Epidermal melanocyte (primary cell): ENCODE measurements around the gene YIPF7.

Experiments
- DNase-seq: peaks from one replicate; pipeline ENCODE4 v3.0.0; 2011; ENCODE audit warnings: low spot score; ENCODE audit not compliant: insufficient read length

The YIPF7 gene

DNA sequence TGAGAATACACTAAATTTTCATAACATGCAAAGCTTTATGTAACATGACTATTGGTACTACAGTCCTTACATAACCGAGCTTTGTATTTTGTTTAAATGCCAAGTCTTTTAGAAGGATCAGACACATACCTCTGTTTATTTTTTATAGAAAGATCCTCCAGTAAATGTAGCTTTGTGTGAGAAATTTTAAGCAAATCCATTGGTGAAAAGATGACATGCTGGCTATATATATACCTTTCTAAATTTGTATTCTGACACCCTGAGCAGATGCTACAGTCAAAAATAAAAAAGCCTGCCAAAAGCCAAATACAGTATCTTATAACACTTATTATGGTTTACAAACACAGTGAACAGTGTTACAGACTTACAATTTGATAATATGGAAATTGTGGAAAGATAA is at the start of gene YIPF7:
TSS of gene YIPF7 (minus strand) at position 201 of the 400 bp plus-strand sequence. CDS start 1,525 bp downstream, outside the sequence.
- no peak for DNase-seq

DNA sequence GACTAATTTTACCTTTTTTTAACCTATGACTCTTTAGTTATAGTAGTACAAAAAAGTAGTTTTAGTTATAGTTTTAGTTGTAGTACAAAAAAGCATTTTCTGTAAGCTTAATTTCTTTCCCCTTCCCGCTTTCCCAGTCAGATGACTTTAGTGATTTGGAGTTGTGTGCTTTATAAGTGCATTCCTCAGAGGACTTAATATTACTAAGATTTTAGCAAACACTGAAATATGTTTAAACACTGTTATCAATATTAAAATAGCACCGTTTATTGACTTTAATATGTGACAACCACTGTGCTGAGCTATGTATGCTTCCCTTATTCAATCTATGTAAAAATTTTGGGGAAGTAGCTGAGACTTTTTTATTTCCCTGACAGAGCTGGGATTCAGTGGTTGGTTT is 49.6 kb upstream of the YIPF7 start:
- no peak for DNase-seq

DNA sequence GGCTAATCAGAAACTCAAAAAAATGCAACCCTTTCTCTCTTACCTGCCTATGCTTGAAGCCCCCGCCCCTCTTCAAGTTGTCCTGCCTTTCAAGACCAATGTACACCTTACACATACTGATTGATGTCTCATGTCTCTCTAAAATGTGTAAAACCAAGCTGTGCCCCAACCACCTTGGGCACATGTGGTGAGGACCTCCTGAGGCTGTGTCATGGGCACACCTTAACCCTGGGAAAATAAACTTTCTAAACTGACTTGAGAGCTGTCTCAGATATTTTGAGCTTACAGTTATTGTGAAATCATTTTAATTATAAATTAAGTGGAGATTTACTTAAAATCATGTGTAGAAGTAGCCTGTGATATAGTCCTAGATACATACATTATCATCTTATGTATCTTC is 49.0 kb upstream of the YIPF7 start:
- no peak for DNase-seq

DNA sequence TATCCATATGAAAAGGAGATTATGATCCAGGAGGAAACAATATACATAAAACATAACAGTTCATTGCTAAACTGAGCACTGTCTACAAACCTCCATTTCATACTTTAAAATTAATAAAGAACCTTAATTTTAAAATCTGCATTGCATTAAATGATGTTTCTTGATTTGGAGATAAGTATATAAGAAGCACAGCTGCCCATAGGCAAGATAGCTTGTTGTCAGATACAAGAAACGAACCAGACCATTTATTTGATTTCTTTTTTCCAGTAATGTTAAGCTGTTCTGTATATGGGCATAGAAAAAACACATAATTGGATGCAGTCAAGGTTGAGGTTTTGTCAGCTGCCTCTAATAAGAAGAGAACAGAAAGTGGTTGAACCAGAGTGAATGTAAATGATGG is 33.2 kb upstream of the YIPF7 start:
- no peak for DNase-seq

DNA sequence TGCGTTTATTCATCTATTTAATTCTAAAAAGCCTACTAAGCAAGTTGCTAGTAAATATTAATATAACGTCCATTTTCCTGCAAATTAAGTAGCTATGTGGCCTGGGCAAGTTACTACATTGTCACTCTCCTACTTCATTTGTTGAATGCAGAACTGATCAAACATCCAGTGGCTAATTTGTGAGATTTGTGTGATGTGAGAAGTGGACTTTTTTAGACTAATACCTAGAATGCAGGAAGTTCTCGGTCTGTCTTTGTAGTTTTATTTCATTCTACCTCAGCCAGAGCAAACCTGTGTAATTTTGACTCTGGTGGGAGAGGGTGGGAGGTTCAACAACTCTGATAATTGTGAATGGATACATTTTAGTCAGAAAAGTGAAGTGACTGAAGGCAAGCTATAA is 27.6 kb upstream of the YIPF7 start:
- DNase-seq: no peak

DNA sequence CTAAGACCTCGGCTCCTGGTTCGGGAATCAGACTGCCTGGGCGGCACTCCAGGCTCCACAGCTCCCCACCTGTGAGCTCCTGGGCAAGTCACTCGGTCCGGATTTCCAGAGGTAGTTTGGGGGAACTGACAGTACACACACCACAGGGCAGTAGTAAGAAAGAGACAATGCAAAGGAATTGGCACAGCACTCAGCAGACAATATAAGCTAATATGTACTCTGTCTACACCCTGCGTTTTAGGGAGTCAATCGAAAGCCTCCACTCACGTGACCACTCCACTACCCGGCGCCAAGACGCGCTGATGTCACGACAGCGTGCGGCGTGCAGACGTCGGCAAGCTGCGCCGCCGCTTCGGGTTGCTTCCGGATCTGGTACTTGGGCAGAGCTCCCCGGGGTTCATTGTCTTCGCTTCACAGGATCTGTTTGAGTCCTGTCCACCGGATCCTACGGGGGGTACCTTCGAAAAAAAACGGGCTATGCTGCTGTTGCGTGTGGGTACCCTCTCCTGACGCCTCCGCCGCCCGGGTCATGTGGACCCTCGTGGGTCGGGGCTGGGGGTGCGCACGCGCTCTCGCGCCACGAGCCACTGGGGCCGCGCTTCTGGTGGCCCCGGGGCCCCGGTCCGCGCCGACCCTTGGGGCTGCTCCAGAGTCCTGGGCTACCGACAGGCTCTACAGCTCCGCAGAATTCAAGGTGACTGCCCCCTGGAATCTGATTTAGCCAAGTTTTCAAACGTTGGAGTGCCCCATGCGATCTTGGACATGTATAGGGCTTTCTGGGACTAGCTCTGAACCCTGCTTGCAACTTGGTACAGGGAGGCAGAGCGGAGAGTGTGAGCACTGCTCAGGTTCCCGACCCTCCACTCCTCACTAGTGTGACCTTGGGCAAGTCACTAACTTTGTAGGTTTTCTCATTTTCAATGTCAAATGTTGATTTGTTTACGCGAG is 26.9 kb upstream of the YIPF7 start, which contains the start of gene GUF1:
TSS of gene GUF1 (plus strand) at position 327 of the 948 bp plus-strand sequence. CDS start at position 530, 203 bp downstream.
- DNase-seq: peak; percentile 52

DNA sequence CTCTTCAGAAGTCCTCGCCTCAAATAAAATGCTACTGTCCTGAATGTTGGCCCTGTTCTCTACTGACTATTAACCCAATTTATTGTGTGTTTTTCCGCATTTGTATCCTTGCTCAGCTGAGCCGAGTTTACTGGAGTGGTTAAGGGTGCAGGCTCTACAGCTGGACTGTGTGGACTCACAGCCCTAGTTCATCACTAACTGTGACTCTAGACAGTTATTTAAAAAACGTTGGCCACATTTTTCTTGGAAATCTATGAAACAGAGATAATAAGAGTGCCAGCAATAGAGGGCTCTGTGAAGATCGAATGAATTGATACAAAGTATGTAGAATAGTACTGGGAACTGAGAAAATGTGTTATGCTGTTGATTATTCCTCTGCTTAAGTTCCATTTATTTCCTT is 23.9 kb upstream of the YIPF7 start:
- no peak for DNase-seq

DNA sequence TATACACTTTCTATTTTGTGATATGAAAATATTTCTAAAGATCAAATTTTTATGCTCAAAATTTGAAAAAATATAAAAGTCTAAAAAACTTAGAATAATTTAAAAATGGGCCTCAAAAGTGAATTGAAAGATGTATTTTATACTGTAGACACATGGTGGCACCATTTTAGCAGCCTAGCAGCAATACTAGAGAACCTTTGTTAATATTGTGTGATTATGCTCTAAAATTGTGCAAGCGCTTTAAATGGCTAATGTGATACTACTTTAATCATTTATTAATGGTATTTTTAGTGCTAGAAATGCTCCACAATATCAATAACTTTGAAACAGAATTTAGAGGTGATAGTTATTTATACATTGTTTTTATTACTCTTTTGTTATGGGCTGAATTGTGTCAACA is 23.0 kb upstream of the YIPF7 start:
- DNase-seq: no peak

DNA sequence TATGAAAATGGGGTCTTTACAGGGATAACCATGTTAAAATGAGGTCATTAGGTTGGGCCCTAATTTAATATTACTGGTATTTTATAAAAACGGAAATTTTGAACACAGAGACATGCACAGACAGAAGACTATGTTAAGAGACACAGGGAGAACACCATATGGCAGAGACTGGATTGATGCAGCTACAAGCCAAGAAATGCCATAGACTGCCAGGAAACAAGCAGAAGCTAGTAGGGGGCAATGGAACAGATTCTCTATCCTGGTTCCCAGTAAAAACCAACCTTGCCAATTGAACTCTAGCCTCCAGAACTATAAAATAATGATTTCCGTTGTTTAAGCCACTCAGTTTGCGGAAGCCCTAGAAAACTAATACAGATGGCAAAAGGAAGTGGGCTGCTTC is 20.2 kb upstream of the YIPF7 start:
- DNase-seq: no peak

DNA sequence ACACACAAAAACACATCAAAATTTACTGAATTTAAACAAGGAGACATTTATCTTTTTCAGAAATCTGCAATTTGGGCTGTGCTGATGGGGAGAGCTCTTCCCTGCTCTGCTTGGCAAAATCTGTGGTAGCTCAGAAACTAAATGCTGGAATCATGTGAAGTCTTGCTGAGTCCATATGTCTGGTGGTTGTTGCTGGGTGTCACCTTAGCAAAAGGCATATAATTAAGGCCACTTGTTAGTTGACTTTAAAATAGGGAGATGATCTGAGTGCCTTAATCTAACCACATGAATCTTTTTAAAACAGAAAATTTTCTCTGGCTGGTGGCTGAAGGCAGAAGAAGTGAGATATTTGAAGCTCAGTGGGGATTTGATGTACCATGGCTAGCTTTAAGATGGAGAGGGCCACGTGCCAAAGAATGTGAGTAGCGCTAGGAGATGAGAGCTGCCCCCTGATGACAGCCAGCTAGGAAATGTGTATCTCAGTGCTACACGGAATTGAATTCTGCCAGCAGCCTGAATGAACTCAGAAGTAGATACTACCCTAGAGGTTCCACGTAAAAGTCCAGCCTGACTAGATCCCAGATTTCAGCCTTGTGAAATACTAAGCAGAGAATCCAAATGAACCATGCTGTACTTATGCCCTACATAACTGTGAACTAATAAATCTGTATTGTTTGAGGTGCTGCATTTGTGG is 19.2 kb upstream of the YIPF7 start:
- DNase-seq: no peak

DNA sequence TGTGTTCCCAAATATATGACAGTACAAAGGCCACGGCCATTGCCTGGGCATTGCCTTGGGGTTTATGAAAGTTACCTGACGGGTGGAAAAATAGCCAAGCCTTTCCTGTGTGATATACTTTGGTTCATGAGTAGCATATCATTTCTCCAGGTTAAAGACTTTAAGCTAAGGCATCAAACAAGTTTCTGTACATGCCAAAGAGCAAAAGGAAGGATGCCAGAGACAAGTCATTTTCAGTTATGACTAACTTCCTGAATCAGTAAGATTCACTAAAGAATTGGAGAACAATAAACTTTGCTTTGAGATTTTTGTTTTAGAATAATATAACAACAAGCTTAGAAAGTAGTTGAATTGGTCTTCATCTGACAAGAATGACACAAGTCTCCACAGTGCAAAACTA is 17.1 kb upstream of the YIPF7 start:
- no peak for DNase-seq

DNA sequence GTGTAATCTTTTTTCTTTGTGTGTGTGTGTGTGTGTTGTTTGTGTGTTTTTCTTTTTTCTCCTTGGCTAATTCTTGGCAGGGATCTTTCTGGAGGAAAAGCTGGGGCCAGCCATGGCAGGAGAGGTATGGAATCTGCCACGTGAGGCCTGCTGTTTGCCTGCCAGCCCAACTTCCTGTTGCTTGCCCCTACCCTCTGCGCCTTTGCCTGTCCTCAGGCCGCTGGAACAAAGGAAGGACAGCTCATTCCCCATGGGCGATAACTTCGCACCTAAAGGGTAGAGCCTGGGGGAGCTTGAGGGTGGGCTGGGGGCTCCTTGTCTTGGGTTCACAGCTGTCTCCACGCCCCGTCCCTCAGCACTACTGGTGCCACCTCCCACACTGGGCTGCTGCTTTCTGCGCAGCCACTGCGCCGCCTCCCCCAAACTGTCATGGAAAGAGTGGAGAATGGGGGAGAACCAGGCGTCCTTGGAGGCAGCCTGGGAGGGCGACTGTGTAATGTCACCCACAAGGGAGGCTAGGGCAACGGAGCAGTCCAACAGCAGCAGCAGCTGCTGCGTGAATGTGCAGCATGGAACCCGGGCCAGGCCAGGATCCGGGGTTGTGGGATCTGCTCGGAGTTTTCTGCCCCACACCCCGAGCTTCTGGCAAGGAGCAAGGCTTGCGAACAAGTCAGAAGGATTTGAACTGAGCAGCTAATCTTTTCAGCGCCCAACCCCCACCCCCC is 12.3 kb upstream of the YIPF7 start:
- no peak for DNase-seq

DNA sequence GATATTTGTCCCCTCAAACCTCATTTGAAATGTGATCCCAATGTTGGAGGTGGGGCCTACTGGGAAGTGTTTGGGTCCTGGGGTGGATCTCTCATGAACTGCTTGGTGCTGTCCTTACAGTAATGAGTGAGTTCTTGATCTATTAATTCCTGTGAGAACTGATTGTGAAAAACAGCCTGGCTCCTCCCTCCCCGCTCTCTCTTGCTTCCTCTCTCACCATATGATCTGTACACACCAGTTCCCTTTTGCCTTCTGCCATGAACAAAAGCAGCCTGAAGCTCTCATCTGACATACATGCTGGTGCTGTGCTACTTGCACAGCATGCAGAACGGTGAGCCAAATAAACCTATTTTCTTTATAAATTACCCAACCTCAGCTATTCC is 11.2 kb upstream of the YIPF7 start:
- DNase-seq: no peak

DNA sequence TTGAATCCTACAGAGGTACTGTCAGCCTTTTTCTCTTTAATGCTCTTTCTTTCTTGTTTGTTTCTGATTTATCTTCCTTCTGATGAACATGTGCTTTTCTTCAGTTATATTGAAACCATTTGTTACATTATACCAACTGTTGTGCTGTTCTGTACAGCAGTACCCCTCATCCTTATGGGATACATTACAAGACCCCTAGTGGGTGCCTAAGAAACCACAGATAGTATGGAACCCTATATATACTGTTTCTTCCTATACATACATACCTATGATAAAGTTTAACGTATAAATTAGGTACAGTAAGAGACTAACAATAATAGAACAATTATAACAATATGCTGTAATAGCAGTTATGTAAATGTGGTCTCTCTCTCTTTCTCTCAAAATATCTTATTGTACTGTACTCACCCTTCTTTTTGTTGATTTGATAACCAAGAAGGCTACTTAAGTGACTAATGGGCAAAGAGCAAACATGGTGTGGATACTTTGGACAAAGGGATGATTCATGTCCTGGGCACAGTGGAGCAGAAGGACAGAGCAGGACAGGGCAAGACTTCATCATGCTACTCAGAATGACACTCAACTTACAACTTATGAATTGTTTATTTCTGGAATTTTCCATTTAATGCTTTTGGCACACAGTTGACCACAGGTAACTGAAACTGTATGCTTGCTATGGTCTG is 10.7 kb upstream of the YIPF7 start:
- no peak for DNase-seq

DNA sequence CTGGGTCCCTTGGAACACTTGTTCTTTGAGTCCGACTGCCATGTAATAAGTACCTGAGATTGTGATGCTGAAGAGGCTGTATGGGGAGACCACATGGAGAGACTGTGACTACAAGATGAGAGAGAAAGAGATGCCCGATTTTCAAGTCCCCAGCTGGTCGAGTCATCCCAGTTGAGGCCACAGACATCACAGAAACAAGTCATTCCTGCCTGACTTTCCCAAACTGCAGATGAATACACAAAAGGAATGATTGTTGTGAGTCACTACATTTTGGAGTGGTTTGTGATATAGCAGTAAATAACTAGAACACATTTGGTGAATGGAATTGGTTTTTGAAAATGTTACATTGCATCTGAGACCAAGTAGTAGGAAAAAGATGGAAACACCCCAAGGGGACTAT is 9.0 kb upstream of the YIPF7 start:
- DNase-seq: no peak

DNA sequence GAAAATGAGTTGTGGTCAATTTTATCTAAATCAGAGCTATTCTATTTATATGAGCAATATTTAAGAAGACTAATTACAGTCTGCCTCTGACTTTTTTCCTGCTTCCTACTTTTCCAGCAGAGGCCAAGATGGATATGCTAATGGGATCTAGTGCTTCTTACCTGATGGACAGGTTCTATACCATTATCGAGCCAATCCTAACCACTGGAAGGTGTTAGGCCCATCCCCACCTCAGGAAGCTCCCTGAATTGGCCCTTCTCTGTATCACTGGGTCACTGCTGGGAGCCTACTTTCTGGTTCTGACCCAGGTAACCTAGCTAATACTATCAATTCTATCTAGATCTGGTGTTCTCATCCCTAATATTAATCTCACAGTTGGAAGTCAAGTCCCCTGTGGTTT is 577 bp upstream of the YIPF7 start:
- no peak for DNase-seq

DNA sequence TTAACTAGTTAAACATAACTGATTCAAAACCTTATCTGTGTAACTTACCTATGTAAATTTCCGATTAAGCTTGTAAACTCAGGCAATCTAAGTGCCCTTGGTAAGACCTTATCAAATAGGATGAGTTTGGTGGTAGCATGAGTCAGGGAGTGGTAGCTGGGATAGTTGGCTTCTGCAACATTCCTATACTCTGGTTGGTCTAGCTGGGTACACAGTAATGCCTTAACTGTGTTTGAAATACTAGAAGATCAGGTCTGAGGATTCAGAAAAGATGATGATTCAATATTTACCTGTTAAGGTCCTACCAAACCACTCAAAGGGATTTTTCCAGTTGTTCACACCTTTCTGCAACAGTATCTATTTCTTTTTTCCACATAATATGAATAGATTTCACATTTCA is 5.3 kb downstream of the YIPF7 start:
- DNase-seq: no peak

DNA sequence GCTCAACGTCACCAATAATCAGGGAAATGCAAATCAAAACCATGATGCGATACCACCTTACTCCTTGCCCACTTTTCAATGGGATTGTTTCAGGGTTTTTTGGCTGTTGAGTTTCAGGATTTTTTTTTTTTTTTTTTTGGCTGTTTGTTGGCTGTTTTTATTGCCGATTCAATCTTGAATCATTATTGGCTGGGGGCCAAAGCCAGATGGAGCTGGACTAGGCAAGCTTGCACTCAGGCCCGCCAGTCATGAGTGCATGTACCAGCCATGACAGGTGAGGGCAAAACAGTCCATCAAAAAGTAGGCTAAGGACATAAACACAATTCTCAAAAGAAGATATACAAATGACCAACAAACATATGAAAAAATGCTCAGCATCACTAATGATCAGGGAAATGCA is 13.3 kb downstream of the YIPF7 start:
- DNase-seq: no peak

DNA sequence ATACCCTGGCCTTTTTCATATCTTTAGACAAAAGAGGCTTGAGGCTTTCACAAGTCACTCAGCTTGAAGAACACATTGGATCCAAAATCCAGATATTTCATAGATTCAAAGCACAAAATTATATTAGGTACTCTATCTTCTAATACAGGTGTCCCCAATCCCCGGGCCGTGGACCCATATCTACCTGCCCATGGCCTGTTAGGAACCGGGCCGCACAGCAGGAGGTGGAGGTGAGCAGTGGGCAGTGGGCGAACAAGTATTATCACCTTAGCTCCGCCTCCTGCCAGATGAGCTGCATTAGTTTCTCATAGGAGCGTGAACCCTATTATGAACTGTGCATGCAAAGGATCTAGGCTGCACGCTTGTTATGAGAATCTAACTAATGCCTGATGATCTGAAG is 18.7 kb downstream of the YIPF7 start:
- no peak for DNase-seq

DNA sequence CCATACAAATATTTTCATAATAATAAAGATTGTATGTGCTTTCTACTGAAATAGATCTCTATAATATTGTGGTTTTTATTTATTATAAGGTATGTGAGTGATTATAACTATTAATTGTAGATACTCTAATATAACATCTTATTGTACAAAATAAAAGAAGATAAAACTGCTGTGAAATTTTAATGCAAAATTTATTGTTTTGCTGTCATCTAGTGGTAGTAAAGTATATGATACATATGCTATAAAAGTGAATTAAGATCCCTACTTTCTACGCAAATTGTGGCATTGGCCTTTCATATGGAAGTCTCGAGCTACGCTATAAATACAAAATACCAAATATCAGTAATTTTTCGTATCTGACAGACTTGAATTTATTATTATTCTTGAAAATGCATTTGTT is 19.3 kb downstream of the YIPF7 start:
- no peak for DNase-seq

DNA sequence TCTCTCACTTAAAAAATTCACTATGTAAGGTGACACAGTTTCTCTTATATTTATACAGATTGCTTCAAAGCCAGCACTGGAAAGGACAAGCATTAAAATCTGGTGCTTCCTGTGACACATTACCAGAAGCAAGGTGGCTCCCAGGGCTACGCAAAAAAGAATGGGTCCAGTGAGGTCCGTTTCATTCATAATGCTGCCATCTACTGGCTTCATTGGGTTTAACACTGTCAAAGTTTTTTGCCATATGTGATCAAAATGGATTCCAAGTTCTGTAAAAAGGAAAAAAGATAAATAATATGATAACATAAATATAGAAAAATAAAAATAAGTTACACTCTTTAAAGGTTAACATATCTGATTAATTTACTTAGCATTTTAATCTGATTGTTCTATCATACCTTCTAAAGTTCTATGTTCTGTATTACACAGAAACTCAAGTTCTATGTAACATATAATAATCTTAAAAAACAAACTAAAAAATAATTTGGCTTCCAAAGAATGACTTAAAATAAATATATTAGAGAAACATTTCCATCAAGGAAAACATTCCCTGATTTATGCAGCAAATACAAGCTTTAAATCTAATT is 22.1 kb downstream of the YIPF7 start:
- peak; percentile 26 for DNase-seq
